KOPT-K1 (cell line): ENCODE measurements around the gene CBX5.
"Not testable (repeated sequence)": the region's sequence is repeated elsewhere in the genome, so short reads cannot be mapped to it uniquely, and the experiment has no call there.

Source experiments
- H3K27ac ChIP-seq: fragments of 200-600 bp; sonication (generic); 2 replicates; pipeline ENCODE4 v1.5.1; 2016; ENCODE audit warnings: antibody characterized with exemption, mild to moderate bottlenecking, low read depth, low read length; ENCODE audit not compliant: poor library complexity, severe bottlenecking
- H3K36me3 ChIP-seq: fragments of 200-600 bp; sonication (generic); 2 replicates; pipeline ENCODE4 v1.5.1; 2017; ENCODE audit warnings: antibody characterized with exemption, mild to moderate bottlenecking, low read length, moderate library complexity; ENCODE audit not compliant: insufficient read depth
- H3K9me3 ChIP-seq: fragments of 200-600 bp; sonication (generic); 2 replicates; pipeline ENCODE4 v1.5.1; 2017; ENCODE audit warnings: antibody characterized with exemption, low read length, mild to moderate bottlenecking; ENCODE audit not compliant: insufficient read depth, poor library complexity, severe bottlenecking

Gene CBX5

GRCh38 chr12:54193434-54193833, 86.5 kb downstream of the CBX5 start:
- Histone ChIP-seq H3K27ac (no peak overlapping the region), H3K36me3 (no peaks in the 10 kb centered on the region), H3K9me3 (no peaks in the 10 kb centered on the region)

GRCh38 chr12:54191550-54192022, 88.3 kb downstream of the CBX5 start:
- Histone ChIP-seq H3K27ac (no peak overlapping the region), H3K36me3 (no peaks in the 10 kb centered on the region)

GRCh38 chr12:54191126-54191525, 88.8 kb downstream of the CBX5 start:
- H3K9me3 ChIP-seq, result no peaks in the 10 kb centered on the region
- no peaks in the 10 kb centered on the region for H3K36me3 ChIP-seq
- H3K27ac ChIP-seq, result no peak overlapping the region

More at GRCh38 chr12:54191550-54192022, 88.3 kb downstream of the CBX5 start:
- H3K9me3 ChIP-seq, result no peaks in the 10 kb centered on the region

- Histone ChIP-seq H3K9me3 (no peaks in the 10 kb centered on the region), H3K27ac (no peak overlapping the region), H3K36me3 (no peaks in the 10 kb centered on the region)
Observed at GRCh38 chr12:54189198-54189539, 90.8 kb downstream of the CBX5 start.

GRCh38 chr12:54187075-54187474, 92.8 kb downstream of the CBX5 start:
- Histone ChIP-seq H3K36me3 (0 out of 2 replicates have a peak, but pooled peaks cover 9% of the 10 kb centered on the region), H3K9me3 (no peaks in the 10 kb centered on the region), H3K27ac (no peak overlapping the region)

- peaks cover 17% of the 10 kb centered on the region; the same call in 1 of the 2 replicates for H3K36me3 ChIP-seq
- H3K27ac ChIP-seq, result no peak overlapping the region
- no peaks in the 10 kb centered on the region for H3K9me3 ChIP-seq
Observed at GRCh38 chr12:54185919-54186318, 94.0 kb downstream of the CBX5 start.

GRCh38 chr12:54185297-54185696, 94.6 kb downstream of the CBX5 start:
- not testable (repeated sequence) for H3K27ac ChIP-seq, H3K9me3 ChIP-seq
- H3K36me3 ChIP-seq, result peaks cover 17% of the 10 kb centered on the region; the same call in 1 of the 2 replicates

- Histone ChIP-seq H3K36me3 (peaks cover 17% of the 10 kb centered on the region; the same call in 1 of the 2 replicates), H3K27ac (no peak overlapping the region), H3K9me3 (no peaks in the 10 kb centered on the region)
Observed at GRCh38 chr12:54184024-54184805, 95.7 kb downstream of the CBX5 start.

- Histone ChIP-seq H3K27ac (no peak overlapping the region), H3K36me3 (peaks cover 17% of the 10 kb centered on the region; the same call in 1 of the 2 replicates), H3K9me3 (no peaks in the 10 kb centered on the region)
Observed at GRCh38 chr12:54182981-54183380, 96.9 kb downstream of the CBX5 start.

GRCh38 chr12:54182086-54182485, 97.8 kb downstream of the CBX5 start:
- no peak overlapping the region for H3K27ac ChIP-seq
- no peaks in the 10 kb centered on the region for H3K9me3 ChIP-seq
- peaks cover 17% of the 10 kb centered on the region; the same call in 1 of the 2 replicates for H3K36me3 ChIP-seq
